Stimulated activated CD4-positive, alpha-beta T cell treated with anti-CD3 and anti-CD28 coated beads, Interleukin-2, amount 100 ng/mL, for 4 hours (primary cell): ENCODE results near the gene RETREG2.
A peak's percentile ranks its signal among the peaks of the same experiment; 100 is the strongest.
"Not testable (repeated sequence)": the region's sequence is repeated elsewhere in the genome, so short reads cannot be mapped to it uniquely, and the experiment has no call there.

ENCODE experiments used
- DNase-seq: peaks from one replicate; pipeline ENCODE4 v3.0.0-alpha.2; 2020; ENCODE audit warnings: low read depth

RETREG2 gene

DNA sequence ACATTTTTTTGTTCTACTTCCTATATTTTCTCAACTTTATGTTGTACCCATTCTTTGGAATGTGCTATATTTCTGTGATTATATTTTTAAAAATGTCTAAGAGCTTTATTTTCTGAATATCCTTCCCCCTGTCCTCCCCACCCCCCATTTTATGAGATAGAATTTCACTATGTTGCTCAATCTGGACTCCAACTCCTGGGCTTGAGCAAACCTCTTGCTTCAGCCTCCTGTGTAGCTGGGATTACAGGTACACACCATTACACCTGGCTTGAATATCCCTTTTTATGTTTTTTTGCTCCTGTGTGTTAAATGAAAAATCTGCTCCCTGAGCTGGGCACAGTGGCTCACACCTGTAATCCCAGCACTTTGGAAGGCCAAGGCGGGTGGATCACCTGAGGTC, 19.3 kb downstream of the RETREG2 start:
- no peak for DNase-seq

DNA sequence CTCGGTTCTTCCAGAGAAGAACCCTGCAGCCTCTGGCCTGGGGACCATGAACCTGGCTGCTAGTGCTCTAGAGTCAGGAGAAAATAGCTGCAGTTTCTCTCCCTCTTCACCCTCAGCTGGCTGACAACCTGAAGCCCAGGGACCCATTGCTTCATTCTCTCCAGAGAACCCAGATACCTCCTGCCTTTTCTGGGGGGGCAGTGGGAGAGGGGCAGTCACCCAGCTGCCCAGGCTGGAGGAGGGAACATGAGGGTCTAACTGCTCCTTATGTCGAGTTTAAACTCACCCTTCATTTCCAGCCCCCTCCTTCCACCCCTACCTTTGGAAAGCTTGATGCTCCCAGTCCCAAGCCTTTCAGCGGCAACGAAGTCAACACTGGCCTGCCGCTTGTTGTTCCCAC, 20.9 kb downstream of the RETREG2 start:
- no peak for DNase-seq

DNA sequence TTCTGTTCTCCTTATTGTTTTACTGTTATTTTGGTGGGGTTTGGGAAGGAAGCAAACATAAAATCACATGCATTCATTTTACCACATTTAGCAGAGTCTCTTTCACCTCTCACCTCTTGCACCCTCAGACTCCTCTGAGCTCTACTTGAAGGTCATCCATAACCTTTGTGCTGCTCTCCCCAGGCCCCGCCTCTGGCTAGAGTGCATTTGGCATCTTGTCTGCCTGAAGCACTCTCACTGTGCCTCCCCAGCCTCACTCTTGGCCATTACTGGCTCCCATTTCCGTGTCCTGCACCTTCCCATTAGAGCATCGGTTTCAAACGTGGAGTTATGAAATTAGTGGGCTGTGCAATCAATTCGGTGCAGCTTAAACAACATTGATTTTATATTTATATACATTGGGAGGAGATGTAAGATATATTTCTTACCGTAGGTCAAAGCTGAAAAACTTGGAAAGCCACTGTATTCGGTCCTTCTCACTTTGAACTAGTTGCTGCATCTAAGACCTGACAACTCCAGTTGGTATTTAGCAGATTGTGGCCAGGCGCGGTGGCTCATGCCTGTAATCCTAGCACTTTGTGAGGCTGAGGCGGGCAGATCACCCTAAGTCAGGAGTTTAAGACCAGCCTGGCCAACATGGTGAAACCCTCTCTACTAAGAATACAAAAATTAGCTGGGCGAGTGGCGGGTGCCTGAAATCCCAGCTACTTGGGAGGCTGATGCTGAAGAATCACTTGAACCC, 21.6 kb downstream of the RETREG2 start:
- DNase-seq = no peak

DNA sequence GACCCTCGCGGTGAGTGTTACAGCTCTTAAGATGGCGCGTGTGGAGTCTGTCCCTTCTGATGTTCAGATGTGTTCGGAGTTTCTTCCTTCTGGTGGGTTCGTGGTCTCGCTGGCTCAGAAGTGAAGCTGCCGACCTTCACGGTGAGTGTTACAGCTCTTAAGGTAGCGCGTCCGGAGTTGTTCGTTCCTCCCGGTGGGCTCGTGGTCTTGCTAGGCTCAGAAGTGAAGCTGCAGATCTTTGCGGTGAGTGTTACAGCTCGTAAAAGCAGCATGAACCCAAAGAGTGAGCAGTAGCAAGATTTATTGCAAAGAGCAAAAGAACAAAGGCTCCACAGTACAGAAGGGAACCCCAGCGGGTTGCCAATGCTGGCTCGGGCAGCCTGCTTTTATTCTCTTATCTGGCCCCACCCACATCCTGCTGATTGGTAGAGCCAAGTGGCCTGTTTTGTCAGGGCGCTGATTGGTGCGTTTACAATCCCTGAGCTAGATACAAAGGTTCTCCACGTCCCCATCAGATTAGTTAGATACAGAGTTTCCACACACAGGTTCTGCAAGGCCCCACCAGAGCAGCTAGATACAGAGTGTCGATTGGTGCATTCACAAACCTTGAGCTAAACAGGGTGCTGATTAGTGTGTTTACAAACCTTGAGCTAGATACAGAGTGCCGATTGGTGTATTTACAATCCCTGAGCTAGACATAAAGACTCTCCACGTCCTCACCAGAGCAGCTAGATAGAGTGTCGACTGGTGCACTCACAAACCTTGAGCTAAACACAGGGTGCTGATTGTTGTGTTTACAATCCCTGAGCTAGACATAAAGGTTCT, 22.6 kb downstream of the RETREG2 start:
- DNase-seq = not testable (repeated sequence)

DNA sequence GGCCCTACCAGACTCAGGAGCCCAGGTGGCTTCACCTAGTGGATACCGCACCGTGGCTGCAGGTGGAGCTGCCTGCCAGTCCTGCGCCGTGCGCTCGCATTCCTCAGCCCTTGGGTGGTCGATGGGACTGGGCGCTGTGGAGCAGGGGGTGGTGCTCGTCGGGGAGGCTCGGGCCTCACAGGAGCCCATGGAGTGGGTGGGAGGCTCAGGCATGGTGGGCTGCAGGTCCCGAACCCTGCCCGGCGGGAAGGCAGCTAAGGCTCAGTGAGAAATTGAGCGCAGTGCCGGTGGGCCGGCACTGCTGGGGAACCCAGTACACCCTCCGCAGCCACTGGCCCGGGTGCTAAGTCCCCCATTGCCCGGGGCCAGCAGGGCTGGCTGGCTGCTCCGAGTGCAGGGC, 23.3 kb downstream of the RETREG2 start:
- DNase-seq = not testable (repeated sequence)

DNA sequence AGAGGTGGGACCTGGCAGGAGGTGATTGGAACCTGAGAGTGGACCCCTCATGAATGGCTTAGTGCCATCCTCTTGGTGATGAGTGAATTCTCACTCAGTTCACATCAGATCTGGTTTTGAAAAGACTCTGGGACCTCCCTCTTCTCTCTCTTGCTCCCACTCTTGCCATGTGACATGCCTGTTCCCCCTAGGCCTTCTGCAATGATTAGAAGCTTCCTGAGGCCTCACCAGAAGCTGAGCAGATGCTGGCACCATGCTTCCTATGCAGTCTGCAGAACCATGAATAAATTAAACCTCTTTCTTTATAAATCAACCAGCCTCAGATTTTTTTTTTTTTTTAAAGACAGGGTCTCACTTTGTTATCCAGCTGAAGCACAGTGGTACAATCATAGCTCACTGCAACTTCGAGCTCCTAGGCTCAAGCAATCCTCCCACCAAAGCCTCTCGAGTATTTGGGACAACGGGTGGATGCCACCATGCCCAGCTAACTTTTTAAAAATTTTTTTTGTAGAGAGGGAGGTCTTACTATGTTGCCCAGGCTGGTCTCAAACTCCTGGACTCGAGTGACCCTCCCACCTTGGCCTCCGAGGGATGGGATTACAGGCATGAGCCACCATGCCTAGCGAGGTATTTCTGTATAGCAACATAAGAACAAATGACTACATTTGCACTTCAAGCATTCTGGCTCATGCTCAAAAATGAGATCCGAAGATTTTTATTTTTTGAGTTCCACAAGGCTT, 26.5 kb downstream of the RETREG2 start:
- DNase-seq = no peak

DNA sequence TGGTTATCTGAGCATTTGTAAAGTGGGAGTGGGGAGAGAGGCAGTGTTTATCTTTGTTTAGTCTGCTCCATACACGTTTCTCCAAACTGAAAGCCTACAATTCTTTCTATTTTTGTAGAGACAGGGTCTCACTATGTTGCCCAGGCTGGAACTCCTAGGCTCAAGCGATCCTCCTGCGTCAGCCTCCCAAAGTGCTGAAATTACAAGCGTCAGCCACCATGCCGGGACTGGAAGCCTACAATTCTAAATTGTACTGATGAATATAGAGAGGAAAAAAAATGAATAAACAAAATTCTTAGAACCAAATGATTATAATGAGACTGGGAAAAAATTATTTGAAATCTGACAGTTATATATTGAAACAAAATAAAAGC, 27.1 kb downstream of the RETREG2 start:
- DNase-seq = no peak

DNA sequence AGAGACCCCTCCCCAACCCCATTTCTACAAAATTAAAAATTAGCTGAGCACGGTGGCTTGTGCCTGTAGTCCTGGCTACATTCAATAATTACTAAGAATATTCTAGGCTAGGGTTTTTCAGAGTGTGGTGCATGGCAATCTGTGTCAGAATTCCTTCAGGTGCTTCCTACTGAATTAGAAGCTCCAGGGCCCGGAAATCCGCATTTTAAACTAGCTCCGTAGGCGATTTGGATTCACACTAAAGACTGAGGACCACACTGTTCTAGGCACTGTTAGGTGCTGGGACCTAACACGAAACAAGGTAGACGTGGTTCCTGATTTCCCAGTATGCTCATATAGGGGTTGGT, 27.9 kb downstream of the RETREG2 start:
- no peak for DNase-seq

DNA sequence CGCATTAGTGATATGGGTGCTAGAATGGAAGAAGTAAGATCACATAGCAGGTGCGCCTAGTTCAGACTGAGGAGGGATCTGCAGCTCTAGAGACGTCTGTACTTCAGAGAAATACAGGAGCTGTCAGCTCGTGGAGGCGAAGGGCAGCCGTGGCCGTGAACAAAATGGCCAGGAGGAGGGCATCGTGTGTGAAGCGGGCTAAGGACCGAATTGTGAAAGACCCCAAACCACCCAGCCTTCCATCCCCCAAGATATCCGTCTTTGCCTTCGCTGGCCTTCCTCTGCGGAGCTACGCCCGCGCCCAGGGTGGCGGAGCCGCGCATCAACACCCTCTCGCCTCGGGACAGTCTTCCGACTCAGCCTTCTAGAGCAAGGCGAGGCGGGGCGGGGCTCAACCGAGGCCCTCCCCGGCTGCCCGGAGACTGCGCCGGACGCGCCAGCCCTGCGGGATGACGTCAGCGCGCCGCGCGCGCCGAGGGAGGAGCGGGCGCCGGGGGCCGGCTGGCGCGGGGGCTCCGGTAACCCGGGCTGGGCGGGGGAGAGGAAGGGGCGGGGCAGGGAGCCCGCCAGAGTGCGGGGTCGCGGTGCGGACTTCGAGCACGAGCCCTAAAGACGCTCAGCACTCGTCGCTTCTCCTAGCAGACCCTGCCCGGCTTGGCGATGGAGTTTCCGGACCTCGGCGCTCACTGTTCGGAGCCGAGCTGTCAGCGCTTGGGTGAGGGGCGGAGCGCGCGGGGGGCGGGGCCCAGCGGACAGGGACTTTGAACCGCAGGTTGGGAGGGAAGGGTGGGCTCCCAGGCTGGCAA, 28.5 kb downstream of the RETREG2 start, which contains the start of gene ZFAND2B:
Gene ZFAND2B, plus strand, starts transcription at position 455 of the 806 bp plus-strand sequence. Its CDS starts 206 bp downstream, at position 661.
- DNase-seq = peak; percentile 92

DNA sequence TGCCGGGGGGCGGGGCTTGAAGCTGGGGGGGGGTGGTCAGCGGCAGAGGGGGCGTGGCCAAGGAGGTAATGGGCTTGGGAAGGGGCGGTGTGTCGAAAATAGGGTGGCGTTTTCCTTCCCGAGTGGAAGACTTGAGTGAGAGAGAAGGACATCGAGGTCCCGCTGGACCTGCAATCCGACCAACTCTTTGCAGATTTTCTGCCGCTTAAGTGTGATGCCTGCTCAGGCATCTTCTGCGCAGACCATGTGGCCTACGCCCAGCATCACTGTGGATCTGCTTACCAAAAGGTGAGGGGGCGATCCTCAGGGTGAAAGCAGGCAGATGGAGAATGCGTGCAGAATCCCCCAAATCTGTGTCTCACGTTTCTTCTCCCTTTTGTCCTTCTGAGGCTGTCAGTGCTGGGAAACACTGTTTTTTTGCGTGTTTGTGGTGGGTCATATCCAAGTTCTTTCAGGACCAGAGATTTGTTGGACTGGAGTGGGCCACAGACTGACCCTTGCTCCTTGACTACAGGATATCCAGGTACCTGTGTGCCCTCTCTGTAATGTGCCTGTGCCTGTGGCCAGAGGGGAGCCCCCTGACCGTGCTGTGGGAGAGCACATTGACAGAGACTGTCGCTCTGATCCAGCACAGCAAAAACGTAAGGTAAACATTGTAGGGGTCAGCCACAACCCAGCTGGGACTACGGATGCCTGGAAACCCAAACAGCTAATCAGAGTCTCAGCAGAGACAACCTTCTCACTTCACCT, 29.2 kb downstream of the RETREG2 start:
- no peak for DNase-seq

DNA sequence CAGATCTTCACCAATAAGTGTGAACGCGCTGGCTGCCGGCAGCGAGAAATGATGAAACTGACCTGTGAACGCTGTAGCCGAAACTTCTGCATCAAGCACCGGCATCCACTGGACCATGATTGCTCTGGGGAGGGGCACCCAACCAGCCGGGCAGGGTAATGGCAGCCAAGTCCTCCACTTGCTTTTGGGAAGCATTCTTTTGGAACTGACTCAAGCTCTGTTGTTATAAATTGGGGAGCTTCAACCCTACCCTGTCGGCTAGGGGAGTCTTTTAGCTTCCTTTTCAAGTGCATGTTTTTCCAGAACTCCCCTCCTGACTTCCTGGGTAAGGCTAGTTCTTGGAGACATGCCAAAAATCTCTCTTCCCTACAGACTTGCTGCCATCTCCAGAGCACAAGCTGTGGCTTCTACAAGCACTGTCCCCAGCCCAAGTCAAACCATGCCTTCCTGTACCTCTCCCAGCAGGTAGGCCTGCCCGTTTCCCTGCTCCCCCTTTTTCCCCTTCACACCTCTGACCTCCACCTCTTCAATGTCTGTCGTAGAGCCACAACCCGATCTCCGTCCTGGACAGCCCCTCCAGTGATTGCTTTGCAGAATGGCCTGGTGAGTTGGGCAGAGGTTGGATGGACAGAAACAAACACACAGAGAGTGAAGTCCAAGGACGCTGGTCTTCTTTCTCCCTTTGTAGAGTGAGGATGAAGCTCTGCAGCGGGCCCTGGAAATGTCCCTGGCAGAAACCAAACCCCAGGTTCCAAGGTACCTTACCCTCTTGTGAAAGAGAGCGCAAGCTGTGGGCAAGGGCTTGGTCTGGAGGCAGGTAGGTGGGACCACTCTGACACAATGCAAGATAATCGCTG, 30.0 kb downstream of the RETREG2 start:
- no peak for DNase-seq

DNA sequence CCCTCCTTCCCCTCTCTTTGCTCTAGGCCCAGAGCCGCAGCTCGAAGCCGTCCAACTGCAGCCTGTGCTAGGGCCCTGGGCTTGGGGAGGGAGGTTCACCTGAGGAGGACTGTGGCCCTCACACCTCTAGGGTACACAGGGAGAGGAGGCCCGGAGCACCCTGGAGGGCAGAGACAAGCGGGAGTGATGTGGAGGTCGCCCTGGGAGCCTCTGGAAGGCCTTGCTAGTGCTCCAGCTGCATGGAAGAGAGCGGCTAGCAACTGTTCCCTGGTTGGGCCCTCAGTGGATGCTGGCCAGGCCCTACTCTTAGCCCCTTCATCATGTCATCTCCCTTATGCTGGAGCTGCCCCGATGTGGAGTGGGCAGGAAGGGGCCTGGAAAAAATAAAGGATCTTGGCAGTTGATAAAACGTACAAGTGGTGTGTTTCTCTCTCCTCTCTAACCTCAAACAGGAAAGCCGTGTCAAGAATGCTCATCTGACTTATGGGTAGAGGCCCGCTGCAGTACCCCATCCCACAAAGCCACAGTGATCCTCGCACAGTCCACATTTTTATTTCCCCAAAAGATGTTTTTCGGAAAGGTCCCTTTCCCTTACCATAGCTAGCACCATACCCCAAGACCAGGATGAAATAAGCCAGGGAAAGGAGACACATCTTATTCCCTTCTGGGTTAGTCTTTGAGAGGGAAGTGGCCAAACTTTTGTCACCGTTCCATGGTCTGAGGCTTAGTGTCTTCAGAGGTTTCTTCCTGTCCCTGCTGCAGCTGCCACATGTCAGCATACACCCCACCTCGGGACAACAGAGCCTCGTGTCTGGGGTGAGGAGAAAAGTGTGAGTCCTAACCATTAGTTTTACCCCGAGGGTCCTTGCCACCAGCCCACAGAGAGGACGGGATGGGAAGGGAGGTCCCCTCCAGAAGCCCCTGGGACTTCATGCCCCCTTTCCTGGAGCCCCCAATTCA, 31.4 kb downstream of the RETREG2 start:
- no peak for DNase-seq

DNA sequence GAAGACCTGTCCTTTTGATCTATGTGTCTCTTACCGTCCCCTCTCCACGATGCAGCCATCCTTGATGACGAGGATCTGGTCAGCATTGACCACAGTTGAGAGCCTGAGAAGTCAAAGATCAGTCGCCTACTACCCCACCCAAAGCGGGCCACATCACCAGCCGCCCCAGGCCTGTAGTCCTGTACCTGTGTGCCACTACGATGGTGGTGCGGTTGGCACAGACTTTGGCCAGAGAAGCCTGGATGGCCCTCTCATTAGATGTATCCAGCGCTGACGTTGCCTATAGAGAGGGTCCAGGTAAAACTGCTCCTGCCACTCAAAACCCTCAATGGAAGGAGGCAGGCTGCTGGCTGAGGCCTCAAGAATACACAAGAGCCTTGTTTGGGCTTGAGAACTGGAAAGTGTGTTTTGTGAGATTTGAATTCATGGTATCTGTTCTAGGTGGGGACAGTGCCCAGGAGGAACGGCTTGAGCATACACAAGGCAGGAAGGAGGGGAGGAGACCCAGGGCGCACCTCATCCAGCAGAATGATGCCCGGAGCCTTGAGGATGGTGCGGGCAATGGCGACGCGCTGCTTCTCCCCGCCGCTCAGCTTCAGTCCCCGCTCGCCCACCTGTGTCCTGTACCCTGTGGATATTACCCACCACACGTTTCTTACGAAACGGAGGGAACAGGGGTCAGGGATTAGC, 32.3 kb downstream of the RETREG2 start:
- DNase-seq = no peak

DNA sequence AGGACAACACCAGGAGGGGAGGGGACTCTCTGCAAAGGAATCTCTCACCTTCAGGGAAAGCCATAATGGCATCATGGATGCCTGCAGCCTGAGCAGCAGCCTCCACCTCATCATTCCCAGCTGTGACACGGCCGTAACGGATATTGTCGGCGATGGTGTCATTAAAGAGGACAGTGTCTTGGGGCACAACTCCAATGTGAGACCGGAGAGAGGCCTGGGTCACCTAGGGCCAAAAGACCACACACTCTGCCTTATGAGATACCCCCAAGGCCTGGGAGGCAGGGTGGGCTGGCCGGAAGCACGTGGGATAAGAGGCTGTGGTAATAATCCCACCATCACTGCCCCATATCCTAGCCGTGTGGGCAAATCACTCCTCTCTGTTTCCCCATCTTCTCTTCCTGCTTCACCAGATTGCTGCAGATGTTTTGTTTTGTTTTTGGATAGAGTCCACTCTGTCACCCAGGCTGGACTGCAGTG, 32.8 kb downstream of the RETREG2 start:
- DNase-seq = no peak

DNA sequence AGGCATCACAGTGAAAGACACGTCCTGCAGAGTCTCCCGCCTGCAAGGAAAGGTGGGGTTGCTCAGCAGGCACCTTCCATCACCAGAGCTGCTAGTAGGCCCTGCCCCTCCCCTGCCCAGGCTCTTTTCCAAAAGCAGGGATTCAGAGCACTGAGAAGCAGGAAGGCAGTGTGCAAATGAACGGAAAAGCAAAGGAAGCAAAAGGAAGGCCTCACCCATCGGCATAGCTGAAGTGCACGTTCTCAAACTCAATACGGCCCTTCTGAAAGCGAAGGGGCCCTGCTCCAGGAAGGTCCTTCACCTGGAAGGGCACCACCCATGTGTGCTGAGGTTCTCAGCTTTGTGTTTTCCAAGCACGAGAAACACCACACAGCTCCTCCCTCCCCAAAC, 34.9 kb downstream of the RETREG2 start:
- no peak for DNase-seq

DNA sequence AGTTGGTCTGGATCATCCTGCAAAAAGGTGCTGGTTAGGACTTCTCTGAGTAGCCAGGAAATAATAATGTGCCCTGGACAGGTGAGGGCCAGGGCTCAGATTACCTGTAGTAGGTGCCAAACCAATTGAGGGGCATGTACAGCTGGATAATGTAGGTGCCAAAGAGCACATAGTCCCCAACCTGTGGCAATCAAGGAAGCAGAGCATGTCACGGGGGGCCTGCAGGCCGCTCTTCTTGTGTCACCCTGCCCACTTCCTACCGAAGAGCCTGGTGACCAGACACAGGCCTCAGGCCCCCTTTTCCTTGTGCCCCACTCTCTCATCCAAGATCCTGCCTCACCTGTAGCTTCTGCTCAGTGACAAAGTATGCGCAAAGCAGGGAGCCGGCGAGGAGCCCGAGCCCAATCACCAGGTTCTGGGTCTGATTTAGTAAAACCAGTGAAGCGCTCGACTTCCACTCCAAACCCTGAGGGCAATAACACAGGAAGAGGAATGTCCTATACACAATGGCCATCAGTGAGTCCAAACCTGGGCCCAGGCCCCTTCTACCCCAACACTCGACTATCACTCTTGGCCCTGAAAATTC, 35.5 kb downstream of the RETREG2 start:
- no peak for DNase-seq

DNA sequence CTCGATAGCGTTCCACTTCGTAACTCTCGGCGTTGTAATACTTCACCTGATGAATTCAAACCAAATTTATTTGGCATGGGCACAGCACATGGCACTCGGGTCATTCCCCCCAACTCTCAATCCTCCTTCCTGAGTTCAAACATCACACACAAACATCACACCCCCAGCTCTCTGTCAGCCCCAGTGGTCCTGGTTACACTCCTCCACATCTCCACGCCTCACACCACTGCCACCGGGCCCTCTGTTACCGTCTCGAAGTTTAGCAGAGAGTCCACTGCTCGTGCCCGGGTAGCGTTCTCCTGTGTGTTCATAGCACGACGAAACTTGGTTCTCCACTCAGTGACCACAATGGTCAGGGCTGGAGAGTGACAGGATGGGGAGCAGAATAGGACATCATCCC, 36.1 kb downstream of the RETREG2 start:
- DNase-seq = no peak

DNA sequence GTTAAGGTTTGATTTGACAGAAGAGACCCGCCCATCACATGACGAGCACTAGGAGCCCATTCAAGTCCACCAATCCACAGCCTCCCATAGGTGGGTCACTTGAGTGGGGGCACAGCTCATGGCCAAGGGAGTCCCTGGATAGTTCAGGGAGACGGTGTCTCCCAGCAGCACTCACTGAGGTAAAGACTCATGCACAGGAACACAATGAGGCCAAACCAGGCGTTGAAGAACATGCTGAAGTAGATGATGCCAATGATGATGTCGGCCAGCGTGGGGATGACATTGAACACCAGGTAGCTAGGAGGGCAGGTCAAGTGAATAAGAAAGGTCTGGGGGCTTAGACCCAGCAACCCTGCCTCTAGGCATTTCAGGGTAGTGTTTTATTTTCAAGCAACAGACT, 36.7 kb downstream of the RETREG2 start:
- no peak for DNase-seq
